IMR-90 (cell line): Measurements from ENCODE around the gene LZIC.

Experiments
- CEBPB ChIP-seq: IDR thresholded peaks from 2 replicates; pipeline ENCODE4 v1.6.1; 2012; ENCODE audit warnings: low read depth, low read length, improper control_type of control experiment
- CTCF ChIP-seq: conservative IDR thresholded peaks from 2 replicates; pipeline ENCODE4 v1.5.1; 2012; ENCODE audit warnings: mild to moderate bottlenecking, low read depth, low read length, improper control_type of control experiment
- POLR2A ChIP-seq: IDR thresholded peaks from 2 replicates; pipeline ENCODE4 v1.6.1; 2012; ENCODE audit warnings: mild to moderate bottlenecking, low read depth, low read length
- RAD21 ChIP-seq: IDR thresholded peaks from 2 replicates; pipeline ENCODE4 v1.6.1; 2012; ENCODE audit warnings: low read length, improper control_type of control experiment
- RFX5 ChIP-seq: IDR thresholded peaks from 2 replicates; pipeline ENCODE4 v1.8.0; 2012; ENCODE audit warnings: low read depth, mild to moderate bottlenecking, low read length, moderate library complexity
- SMC3 ChIP-seq: fragments of 150-350 bp; IDR thresholded peaks from 2 replicates; pipeline ENCODE4 v1.6.1; 2016; ENCODE audit warnings: low read depth, mild to moderate bottlenecking, antibody characterized with exemption, low read length, moderate library complexity
- USF2 ChIP-seq: fragments of 150-350 bp; IDR thresholded peaks from 2 replicates; pipeline ENCODE4 v1.6.1; 2017; ENCODE audit warnings: mild to moderate bottlenecking, antibody characterized with exemption, low read length, low read depth

GRCh38 chr1:9920606-9921005, 22.6 kb downstream of the LZIC start:
- TF ChIP-seq CTCF = no peak
- no peak for TF ChIP-seq CEBPB
- TF ChIP-seq RFX5 = no peak
- TF ChIP-seq POLR2A = no peak
- no peak for TF ChIP-seq RAD21
- no peak for TF ChIP-seq SMC3
- TF ChIP-seq USF2 = no peak
